ENCODE data around the gene STRN4. TPM values are rescaled to one million over a fixed set of nuclear protein-coding genes. Genes with fewer than 3 reads are reported as not detected.

STRN4 gene
- total RNA-seq, 1 experiment from 2014 or later: 89.5 TPM

DNA sequence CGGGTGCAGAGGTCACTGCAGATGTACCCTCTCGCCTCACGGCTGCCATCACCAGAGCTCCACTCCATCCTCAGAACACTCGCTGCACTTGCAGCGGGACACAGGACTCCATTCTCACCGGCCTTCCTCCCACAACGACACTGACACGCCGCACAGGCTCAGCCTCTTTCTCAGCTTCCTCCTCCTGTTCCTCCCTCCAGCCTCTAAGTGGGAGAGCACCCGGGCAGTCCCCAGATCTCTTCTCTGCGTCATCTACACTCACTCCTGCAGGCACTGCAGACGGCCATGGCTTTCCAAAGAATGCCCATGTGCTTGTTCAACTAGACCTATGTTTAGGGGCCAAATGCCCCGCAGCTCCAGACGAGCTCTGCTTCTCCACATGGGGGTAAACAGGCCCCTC is 14.7 kb downstream of the STRN4 start:
- intact Hi-C loops (cut with micrococcal nuclease; ENCODE audit: unreplicated experiment) (no loop called here), in situ Hi-C loops (cut with HindIII; ENCODE audit: low pct_unique_long_range_greater_than_20kb, low sequenced_read_pairs) (no loop called here)
- POLR2A ChIA-PET: no interaction called here
- CTCF ChIA-PET: interaction anchor here (0.6 kb wide), 1 partner anchor 26 kb away, joined by 4 read pairs; no protein-coding TSS in a partner anchor
- H3K9me3 ChIP-seq (ENCODE audit: control insufficient read depth, insufficient read depth, low read depth, low read length): no peaks in the 10 kb centered on the region
- H3K27me3 ChIP-seq (ENCODE audit: control insufficient read depth, insufficient read depth, low read length): no peaks in the 10 kb centered on the region
- TF ChIP-seq, protein P1, sequence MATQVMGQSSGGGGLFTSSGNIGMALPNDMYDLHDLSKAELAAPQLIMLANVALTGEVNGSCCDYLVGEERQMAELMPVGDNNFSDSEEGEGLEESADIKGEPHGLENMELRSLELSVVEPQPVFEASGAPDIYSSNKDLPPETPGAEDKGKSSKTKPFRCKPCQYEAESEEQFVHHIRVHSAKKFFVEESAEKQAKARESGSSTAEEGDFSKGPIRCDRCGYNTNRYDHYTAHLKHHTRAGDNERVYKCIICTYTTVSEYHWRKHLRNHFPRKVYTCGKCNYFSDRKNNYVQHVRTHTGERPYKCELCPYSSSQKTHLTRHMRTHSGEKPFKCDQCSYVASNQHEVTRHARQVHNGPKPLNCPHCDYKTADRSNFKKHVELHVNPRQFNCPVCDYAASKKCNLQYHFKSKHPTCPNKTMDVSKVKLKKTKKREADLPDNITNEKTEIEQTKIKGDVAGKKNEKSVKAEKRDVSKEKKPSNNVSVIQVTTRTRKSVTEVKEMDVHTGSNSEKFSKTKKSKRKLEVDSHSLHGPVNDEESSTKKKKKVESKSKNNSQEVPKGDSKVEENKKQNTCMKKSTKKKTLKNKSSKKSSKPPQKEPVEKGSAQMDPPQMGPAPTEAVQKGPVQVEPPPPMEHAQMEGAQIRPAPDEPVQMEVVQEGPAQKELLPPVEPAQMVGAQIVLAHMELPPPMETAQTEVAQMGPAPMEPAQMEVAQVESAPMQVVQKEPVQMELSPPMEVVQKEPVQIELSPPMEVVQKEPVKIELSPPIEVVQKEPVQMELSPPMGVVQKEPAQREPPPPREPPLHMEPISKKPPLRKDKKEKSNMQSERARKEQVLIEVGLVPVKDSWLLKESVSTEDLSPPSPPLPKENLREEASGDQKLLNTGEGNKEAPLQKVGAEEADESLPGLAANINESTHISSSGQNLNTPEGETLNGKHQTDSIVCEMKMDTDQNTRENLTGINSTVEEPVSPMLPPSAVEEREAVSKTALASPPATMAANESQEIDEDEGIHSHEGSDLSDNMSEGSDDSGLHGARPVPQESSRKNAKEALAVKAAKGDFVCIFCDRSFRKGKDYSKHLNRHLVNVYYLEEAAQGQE (IDR thresholded peaks at IDR 0.05; ENCODE audit: insufficient read depth in 1 of 2, low read depth in 2 of 2, low read length in 1 of 2): no peak
- TF ChIP-seq POLR2AphosphoS5 (IDR thresholded peaks at IDR 0.05; ENCODE audit: low read depth, low read length): no peak
- H3K4me3 ChIP-seq (ENCODE audit: low read depth in 2 of 2, low read length in 2 of 2): no peak overlapping the region
- no TSS peak for BruUV-seq (replicated peaks)
- no peak for DNase-seq (ENCODE audit: low read depth, low spot score)
- no peak overlapping the region for H3K27ac ChIP-seq (ENCODE audit: low read length)
- ATAC-seq: no peak
- no peaks in the 10 kb centered on the region for H3K4me1 ChIP-seq (ENCODE audit: control insufficient read depth, insufficient read depth, low read length)
- H3K36me3 ChIP-seq (ENCODE audit: control insufficient read depth, insufficient read depth, low read length): peaks cover 3% of the 10 kb centered on the region

DNA sequence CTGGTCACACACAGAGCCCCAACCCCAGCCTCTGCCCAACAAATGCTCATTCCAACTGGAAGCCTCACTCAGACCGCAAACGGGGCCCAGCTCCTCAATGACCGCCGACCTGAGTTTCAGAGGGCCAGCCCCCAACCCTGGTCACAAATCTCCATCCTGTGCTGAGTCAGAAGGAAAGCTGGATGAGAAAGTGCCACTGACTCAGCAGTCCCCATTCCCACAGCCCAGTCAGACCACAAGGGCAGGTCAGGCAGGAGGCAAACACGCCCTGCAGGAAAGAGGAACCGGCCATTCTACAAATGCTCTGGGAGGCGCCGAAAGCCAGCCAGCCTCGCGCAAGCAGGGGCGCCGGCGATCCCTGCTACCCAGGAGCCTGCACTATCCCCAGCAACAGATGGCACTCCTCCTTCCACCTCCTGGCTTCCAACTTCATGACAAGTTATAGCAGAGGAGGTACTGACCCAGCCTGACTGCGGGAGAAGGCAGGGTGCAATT is 15.2 kb downstream of the STRN4 start:
- 0 out of 2 replicates have a peak, but pooled peaks have one; percentile 25 for ATAC-seq
- no TSS peak for BruUV-seq (replicated peaks)
- in situ Hi-C loops (cut with HindIII; ENCODE audit: low pct_unique_long_range_greater_than_20kb, low sequenced_read_pairs): no loop called here
- Histone ChIP-seq H3K27ac (ENCODE audit: low read length) (no peak overlapping the region), H3K4me3 (ENCODE audit: low read depth in 2 of 2, low read length in 2 of 2) (no peak overlapping the region), H3K4me1 (ENCODE audit: control insufficient read depth, insufficient read depth, low read length) (no peaks in the 10 kb centered on the region), H3K27me3 (ENCODE audit: control insufficient read depth, insufficient read depth, low read length) (no peaks in the 10 kb centered on the region), H3K9me3 (ENCODE audit: control insufficient read depth, insufficient read depth, low read depth, low read length) (no peaks in the 10 kb centered on the region), H3K36me3 (ENCODE audit: control insufficient read depth, insufficient read depth, low read length) (peaks cover 3% of the 10 kb centered on the region)
- intact Hi-C loops (cut with micrococcal nuclease; ENCODE audit: unreplicated experiment): no loop called here
- TF ChIP-seq, protein P1 (IDR thresholded peaks at IDR 0.05; ENCODE audit: insufficient read depth in 1 of 2, low read depth in 2 of 2, low read length in 1 of 2): no peak
- TF ChIP-seq SIN3A (IDR thresholded peaks at IDR 0.05; ENCODE audit: borderline replicate concordance, insufficient read depth, low read depth, low read length): no peak
- no peak for TF ChIP-seq TCF7L2 (IDR thresholded peaks at IDR 0.05; ENCODE audit: low read depth, low read length)
- no peak for TF ChIP-seq POLR2AphosphoS5 (IDR thresholded peaks at IDR 0.05; ENCODE audit: low read depth, low read length)
- TF ChIP-seq, protein P2, sequence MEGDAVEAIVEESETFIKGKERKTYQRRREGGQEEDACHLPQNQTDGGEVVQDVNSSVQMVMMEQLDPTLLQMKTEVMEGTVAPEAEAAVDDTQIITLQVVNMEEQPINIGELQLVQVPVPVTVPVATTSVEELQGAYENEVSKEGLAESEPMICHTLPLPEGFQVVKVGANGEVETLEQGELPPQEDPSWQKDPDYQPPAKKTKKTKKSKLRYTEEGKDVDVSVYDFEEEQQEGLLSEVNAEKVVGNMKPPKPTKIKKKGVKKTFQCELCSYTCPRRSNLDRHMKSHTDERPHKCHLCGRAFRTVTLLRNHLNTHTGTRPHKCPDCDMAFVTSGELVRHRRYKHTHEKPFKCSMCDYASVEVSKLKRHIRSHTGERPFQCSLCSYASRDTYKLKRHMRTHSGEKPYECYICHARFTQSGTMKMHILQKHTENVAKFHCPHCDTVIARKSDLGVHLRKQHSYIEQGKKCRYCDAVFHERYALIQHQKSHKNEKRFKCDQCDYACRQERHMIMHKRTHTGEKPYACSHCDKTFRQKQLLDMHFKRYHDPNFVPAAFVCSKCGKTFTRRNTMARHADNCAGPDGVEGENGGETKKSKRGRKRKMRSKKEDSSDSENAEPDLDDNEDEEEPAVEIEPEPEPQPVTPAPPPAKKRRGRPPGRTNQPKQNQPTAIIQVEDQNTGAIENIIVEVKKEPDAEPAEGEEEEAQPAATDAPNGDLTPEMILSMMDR (IDR thresholded peaks at IDR 0.05): no peak
- ChIA-PET CTCF (interaction anchor here (0.6 kb wide), 1 partner anchor 26 kb away, joined by 4 read pairs; no protein-coding TSS in a partner anchor), POLR2A (no interaction called here)
- DNase-seq (ENCODE audit: low read depth, low spot score): no peak

All from Panc1 (cell line).